T-cell (primary cell): Measurements from ENCODE around the gene PGGT1B. TPM values are rescaled to one million over a fixed set of nuclear protein-coding genes. Genes with fewer than 3 reads are reported as not detected.

Source experiments
- ATAC-seq, 4 experiments: fragments of 200-7000 bp in 3 of 4; fragments of 150-1000 bp in 1 of 4; cut with Tn5 transposase; replicated peaks in 1 of 4; 1 replicate in 3 of 4; 2 replicates in 1 of 4; pipeline ENCODE4 v1.10.0; 2021; ENCODE audit warnings: moderate library complexity in 3 of 4, mild to moderate bottlenecking in 2 of 4, moderate number of reproducible peaks in 1 of 4
- CTCF ChIA-PET, 2 donors: fragments of 300-600 bp; sonication (Branson Sonifier 250); formaldehyde crosslinking; loops; one replicate each; lab custom pipeline; 2022; ENCODE audit warnings: antibody characterized with exemption in 2 of 2; lab: Charles Lee
- POLR2A ChIA-PET, 2 donors: fragments of 300-600 bp; sonication (Branson Sonifier 250); formaldehyde crosslinking; loops; one replicate each; lab custom pipeline; 2022; ENCODE audit warnings: antibody characterized with exemption in 2 of 2; lab: Charles Lee
- DNase-seq, 35 experiments: peaks; one replicate each; pipeline versions ENCODE4 v3.0.0 to v3.0.0-alpha.2; 2013 to 2023
- H3K27ac ChIP-seq: one replicate; pipeline ENCODE4 v1.5.1; 2013; ENCODE audit warnings: low read length
- H3K27me3 ChIP-seq, 2 experiments: replicated peaks in 1 of 2; 1 replicate in 1 of 2; 2 replicates in 1 of 2; pipeline versions ENCODE4 v1.6.1 to v1.7.0; 2013; ENCODE audit warnings: low read length in 1 of 2, mixed read lengths in 1 of 2; ENCODE audit not compliant: control insufficient read depth in 2 of 2, insufficient read depth in 2 of 2; ENCODE audit errors: extremely low read depth in 1 of 2
- H3K36me3 ChIP-seq, 2 donors: 1 replicate in 1 of 2; 2 replicates in 1 of 2; pipeline versions ENCODE4 v1.6.1 to v1.7.0; 2013; ENCODE audit warnings: low read length in 1 of 2; ENCODE audit not compliant: control insufficient read depth in 2 of 2, insufficient read depth in 1 of 2; ENCODE audit errors: extremely low read depth in 1 of 2
- H3K4me1 ChIP-seq, 2 experiments: 1 replicate in 1 of 2; 2 replicates in 1 of 2; pipeline versions ENCODE4 v1.6.1 to v1.7.0; 2013; ENCODE audit warnings: low read length in 2 of 2, mixed read lengths in 1 of 2; ENCODE audit not compliant: insufficient read depth in 2 of 2, control insufficient read depth in 1 of 2; ENCODE audit errors: extremely low read depth in 1 of 2
- H3K4me3 ChIP-seq, 2 donors: 1 replicate in 1 of 2; 2 replicates in 1 of 2; pipeline versions ENCODE4 v1.5.1 to v1.7.0; 2013; ENCODE audit warnings: mild to moderate bottlenecking in 2 of 2, low read length in 1 of 2, moderate library complexity in 1 of 2; ENCODE audit not compliant: control insufficient read depth in 1 of 2; ENCODE audit errors: extremely low read depth in 1 of 2
- H3K9me3 ChIP-seq: 2 replicates; pipeline ENCODE4 v1.7.0; 2013
- H3K27ac Mint-ChIP-seq, 2 donors: one replicate each; pipeline ENCODE4 v1.8.0; 2020 to 2021; ENCODE audit warnings: mild to moderate bottlenecking in 2 of 2, mixed read lengths in 2 of 2
- H3K27me3 Mint-ChIP-seq, 2 donors: one replicate each; pipeline ENCODE4 v1.8.0; 2021 to 2022; ENCODE audit warnings: mixed read lengths in 2 of 2
- H3K36me3 Mint-ChIP-seq: one replicate; pipeline ENCODE4 v1.8.0; 2021; ENCODE audit warnings: mixed read lengths
- H3K4me1 Mint-ChIP-seq, 3 donors: one replicate each; pipeline ENCODE4 v1.8.0; 2020 to 2022; ENCODE audit warnings: mixed read lengths in 3 of 3, mild to moderate bottlenecking in 1 of 3
- H3K4me3 Mint-ChIP-seq, 3 donors: one replicate each; pipeline ENCODE4 v1.8.0; 2020 to 2022; ENCODE audit warnings: mild to moderate bottlenecking in 3 of 3, mixed read lengths in 3 of 3, moderate library complexity in 3 of 3
- H3K9me3 Mint-ChIP-seq, 3 donors: one replicate each; pipeline ENCODE4 v1.8.0; 2020 to 2022; ENCODE audit warnings: mixed read lengths in 3 of 3
- WGBS: methylation state at CpG from one replicate; pipeline ENCODE4 v1.1.5; 2013; ENCODE audit warnings: missing lambda C conversion rate; ENCODE audit not compliant: insufficient coverage; 5-methylcytosine and 5-hydroxymethylcytosine counted together
- total RNA-seq, 35 experiments: library from RNA in 6 of 35; stranded (reverse) in 6 of 35; fragments of 120-200 nt in 1 of 35; gene quantifications; one replicate each; pipeline versions ENCODE4 v1.2.1 to v1.2.4 and lab custom pipeline; 2013 to 2026

PGGT1B gene
- total RNA-seq, 5 donors from 2014 or later (not counting 1 experiment from before 2014, with no cell fraction given), result 35.0 to 45.6 (median 36.0) TPM

DNA sequence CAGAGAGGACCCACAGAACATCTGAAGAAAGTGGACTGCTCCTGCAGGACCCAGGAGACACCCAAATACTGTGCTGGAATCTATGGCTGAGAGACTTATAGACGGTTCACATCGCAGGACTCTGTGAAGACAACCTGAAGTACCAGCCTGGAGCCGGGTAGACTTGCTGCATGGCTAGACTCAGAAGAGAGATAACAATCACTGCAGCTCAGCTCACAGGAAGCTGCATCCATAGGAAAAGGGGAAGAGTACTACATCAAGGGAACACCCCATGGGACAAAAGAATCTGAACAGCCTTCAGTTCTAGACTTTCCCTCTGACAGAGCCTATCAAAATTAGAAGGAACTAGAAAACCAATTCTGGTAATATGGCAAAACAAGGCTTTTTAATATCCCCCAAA lies 66.5 kb downstream of the PGGT1B start:
- POLR2A ChIA-PET, result no interaction called here
- WGBS, result 92% methylated on average over 3 of the region's 3 CpGs
- no peaks in the 10 kb centered on the region for H3K27me3 ChIP-seq
- Mint-ChIP-seq H3K36me3 (peaks cover 8% of the 10 kb centered on the region), H3K27me3 (peaks cover 0 to 6% of the 10 kb centered on the region in 2 donors), H3K27ac (no peak overlapping the region), H3K4me3 (no peak overlapping the region), H3K4me1 (no peaks in the 10 kb centered on the region), H3K9me3 (peaks cover 0 to 9% (median 7%) of the 10 kb centered on the region in 3 donors)
- no peaks in the 10 kb centered on the region for H3K9me3 ChIP-seq
- ATAC-seq (no peak), DNase-seq (no peak)
- CTCF ChIA-PET, result interaction anchor here in 1 of 2 donors (0.6 kb wide), 1 partner anchor 16 kb away, joined by 3 read pairs; no protein-coding TSS in a partner anchor
- no peaks in the 10 kb centered on the region for H3K4me1 ChIP-seq
- no peak overlapping the region for H3K4me3 ChIP-seq
- no peaks in the 10 kb centered on the region for H3K36me3 ChIP-seq
- H3K27ac ChIP-seq, result no peak overlapping the region

DNA sequence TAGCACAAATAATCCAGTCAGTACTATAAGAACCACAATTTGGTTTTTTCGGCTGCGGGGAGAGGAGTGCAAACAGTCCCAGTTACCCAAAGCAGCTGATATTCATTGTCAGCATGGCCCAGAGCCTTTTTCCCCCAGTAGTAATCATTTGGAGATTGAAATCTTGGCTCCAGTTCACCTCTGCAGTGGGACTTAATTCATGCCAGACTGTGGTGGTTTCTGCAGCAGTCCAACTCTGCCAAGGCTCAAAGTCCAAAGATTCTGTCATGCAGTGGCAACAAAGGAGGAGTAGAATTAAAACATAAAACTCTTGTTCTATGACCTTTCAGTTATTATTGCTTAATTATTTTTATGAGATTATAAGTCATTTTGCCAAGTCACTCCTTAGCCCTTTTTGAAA lies 68.0 kb downstream of the PGGT1B start:
- CTCF ChIA-PET, result no interaction called here
- WGBS, result no CpG with 5 or more reads among the region's 2 CpGs
- H3K27ac ChIP-seq, result no peak overlapping the region
- no peak for ATAC-seq
- H3K27me3 ChIP-seq, result no peaks in the 10 kb centered on the region
- H3K9me3 Mint-ChIP-seq, result peaks cover 0 to 6% (median 4%) of the 10 kb centered on the region in 3 donors
- no peaks in the 10 kb centered on the region for H3K4me1 ChIP-seq
- H3K36me3 Mint-ChIP-seq, result peaks cover 8% of the 10 kb centered on the region
- H3K27me3 Mint-ChIP-seq, result peaks cover 0 to 6% of the 10 kb centered on the region in 2 donors
- POLR2A ChIA-PET, result no interaction called here
- no peak overlapping the region for H3K4me3 ChIP-seq
- no peak overlapping the region for H3K4me3 Mint-ChIP-seq
- no peaks in the 10 kb centered on the region for H3K36me3 ChIP-seq
- H3K4me1 Mint-ChIP-seq, result no peaks in the 10 kb centered on the region
- H3K9me3 ChIP-seq, result no peaks in the 10 kb centered on the region
- H3K27ac Mint-ChIP-seq, result no peak overlapping the region
- no peak for DNase-seq

GRCh38 chr5:115193295-115193694 lies 69.4 kb downstream of the PGGT1B start:
- H3K27ac ChIP-seq, result no peak overlapping the region

GRCh38 chr5:115192098-115192497 lies 70.6 kb downstream of the PGGT1B start:
- H3K9me3 Mint-ChIP-seq, result no peaks in the 10 kb centered on the region
- no peak overlapping the region for H3K27ac Mint-ChIP-seq
- no peak for DNase-seq
- Histone ChIP-seq H3K27ac (no peak overlapping the region), H3K4me1 (no peaks in the 10 kb centered on the region), H3K36me3 (no peaks in the 10 kb centered on the region), H3K27me3 (no peaks in the 10 kb centered on the region), H3K4me3 (no peak overlapping the region), H3K9me3 (no peaks in the 10 kb centered on the region)
- no peak for ATAC-seq
- POLR2A ChIA-PET, result interaction anchor here in 1 of 2 donors (0.5 kb wide), 1 partner anchor 101 kb away, joined by 3 read pairs; no protein-coding TSS in a partner anchor
- peaks cover 0 to 8% of the 10 kb centered on the region in 2 donors for H3K27me3 Mint-ChIP-seq
- CTCF ChIA-PET, result interaction anchor here in 1 of 2 donors (0.7 kb wide), 1 partner anchor 387 kb away, joined by 7 read pairs; no protein-coding TSS in a partner anchor
- H3K4me1 Mint-ChIP-seq, result no peaks in the 10 kb centered on the region
- WGBS, result no CpG with 5 or more reads among the region's 1 CpG
- H3K4me3 Mint-ChIP-seq, result no peak overlapping the region
- H3K36me3 Mint-ChIP-seq, result peaks cover 8% of the 10 kb centered on the region

More at GRCh38 chr5:115193295-115193694, 69.4 kb downstream of the PGGT1B start:
- H3K36me3 ChIP-seq, result no peaks in the 10 kb centered on the region
- no peaks in the 10 kb centered on the region for H3K4me1 ChIP-seq
- H3K4me1 Mint-ChIP-seq, result no peaks in the 10 kb centered on the region
- DNase-seq, result no peak
- no peak for ATAC-seq
- no peaks in the 10 kb centered on the region for H3K9me3 ChIP-seq
- no peaks in the 10 kb centered on the region for H3K27me3 ChIP-seq
- peaks cover 0 to 6% of the 10 kb centered on the region in 2 donors for H3K27me3 Mint-ChIP-seq
- CTCF ChIA-PET, result no interaction called here
- H3K36me3 Mint-ChIP-seq, result peaks cover 8% of the 10 kb centered on the region
- no peak overlapping the region for H3K4me3 Mint-ChIP-seq
- no peak overlapping the region for H3K4me3 ChIP-seq
- no peaks in the 10 kb centered on the region for H3K9me3 Mint-ChIP-seq
- no peak overlapping the region for H3K27ac Mint-ChIP-seq
- POLR2A ChIA-PET, result no interaction called here

DNA sequence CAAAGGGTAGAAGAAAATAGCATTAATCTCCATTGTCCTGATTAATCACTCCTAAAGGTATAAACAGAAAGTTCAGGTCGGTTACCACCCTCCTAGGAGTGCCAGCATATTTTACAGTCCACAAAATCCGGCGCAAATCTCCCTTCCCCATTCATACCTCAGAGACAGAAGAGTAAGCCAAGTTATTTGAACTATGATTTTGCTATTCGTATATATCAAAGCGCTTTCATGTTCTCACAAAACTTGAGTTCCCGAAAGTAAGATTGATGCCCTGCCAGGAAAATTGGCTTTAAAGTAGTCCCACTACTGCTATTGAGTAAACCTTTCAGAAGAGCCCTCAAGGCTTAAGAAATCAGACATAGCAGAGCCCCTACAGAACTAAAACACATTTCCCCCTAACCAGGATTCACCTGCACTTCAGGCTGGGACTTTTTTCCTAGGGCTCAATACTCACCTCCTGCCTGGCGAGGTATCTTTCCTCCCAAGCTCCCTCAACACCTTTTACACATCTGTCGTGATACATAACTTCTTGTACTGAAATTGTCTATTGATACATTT lies 71.1 kb downstream of the PGGT1B start:
- no peaks in the 10 kb centered on the region for H3K9me3 Mint-ChIP-seq
- H3K36me3 ChIP-seq, result no peaks in the 10 kb centered on the region
- H3K27ac Mint-ChIP-seq, result no peak overlapping the region
- H3K27me3 ChIP-seq, result no peaks in the 10 kb centered on the region
- H3K9me3 ChIP-seq, result no peaks in the 10 kb centered on the region
- ATAC-seq (no peak), DNase-seq (no peak)
- no peaks in the 10 kb centered on the region for H3K4me1 ChIP-seq
- 88% methylated on average over 4 of the region's 8 CpGs for WGBS
- H3K4me3 Mint-ChIP-seq, result no peak overlapping the region
- peaks cover 8% of the 10 kb centered on the region for H3K36me3 Mint-ChIP-seq
- POLR2A ChIA-PET, result interaction anchor here in 1 of 2 donors (0.5 kb wide), 1 partner anchor 100 kb away, joined by 3 read pairs; no protein-coding TSS in a partner anchor
- H3K27ac ChIP-seq, result no peak overlapping the region
- peaks cover 0 to 10% of the 10 kb centered on the region in 2 donors for H3K27me3 Mint-ChIP-seq
- H3K4me1 Mint-ChIP-seq, result no peaks in the 10 kb centered on the region
- H3K4me3 ChIP-seq, result no peak overlapping the region
- CTCF ChIA-PET, result interaction anchor here in 1 of 2 donors (0.7 kb wide), 1 partner anchor 388 kb away, joined by 7 read pairs; no protein-coding TSS in a partner anchor

DNA sequence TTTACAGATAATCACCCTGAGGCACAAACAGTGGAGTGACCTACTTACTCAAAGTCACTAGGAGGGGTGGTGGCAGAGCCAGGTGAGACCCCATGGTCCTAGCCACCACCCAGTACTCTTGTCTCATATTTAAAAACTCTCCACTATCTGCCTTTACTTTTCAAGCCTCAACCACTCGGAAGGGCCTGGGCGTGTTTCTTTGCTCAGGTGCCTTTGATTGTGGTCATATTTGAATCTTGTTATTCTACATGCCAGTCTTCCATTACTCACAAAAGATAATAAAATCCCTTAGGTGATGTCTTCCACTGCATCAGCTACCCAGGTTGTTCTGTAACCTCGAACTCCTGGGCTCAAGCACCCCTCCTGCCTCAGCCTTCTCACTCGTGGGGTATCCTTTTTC lies 72.3 kb downstream of the PGGT1B start:
- DNase-seq, result no peak
- H3K27me3 ChIP-seq, result peaks cover 0 to 3% of the 10 kb centered on the region in 2 experiments
- H3K36me3 ChIP-seq, result no peaks in the 10 kb centered on the region
- peaks cover 4 to 12% of the 10 kb centered on the region in 2 donors for H3K27me3 Mint-ChIP-seq
- H3K36me3 Mint-ChIP-seq, result peaks cover 8% of the 10 kb centered on the region
- no peak for ATAC-seq
- ChIA-PET POLR2A (no interaction called here), CTCF (interaction anchor here in 1 of 2 donors (1.0 kb wide), 1 partner anchor 1578 kb away, joined by 4 read pairs; no protein-coding TSS in a partner anchor)
- no peak overlapping the region for H3K4me3 Mint-ChIP-seq
- WGBS, result 60% methylated on average over 1 of the region's 4 CpGs
- H3K27ac Mint-ChIP-seq, result no peak overlapping the region
- no peaks in the 10 kb centered on the region for H3K9me3 Mint-ChIP-seq
- no peak overlapping the region for H3K4me3 ChIP-seq
- no peak overlapping the region for H3K27ac ChIP-seq
- no peaks in the 10 kb centered on the region for H3K4me1 ChIP-seq
- H3K4me1 Mint-ChIP-seq, result no peaks in the 10 kb centered on the region
- H3K9me3 ChIP-seq, result no peaks in the 10 kb centered on the region
